Heart left ventricle (tissue), 16 donors: ENCODE results near the gene GPC6. TPM values are rescaled to one million over a fixed set of nuclear protein-coding genes. Genes with fewer than 3 reads are reported as not detected.

Source experiments
- ATAC-seq, 4 donors: fragments of 200-7000 bp; cut with Tn5 transposase; one replicate each; pipeline ENCODE4 v1.9.1; 2020 to 2022; ENCODE audit warnings: moderate library complexity in 4 of 4, mild to moderate bottlenecking in 3 of 4, moderate number of reproducible peaks in 1 of 4
- DNase-seq, 5 donors: peaks; one replicate each; pipeline ENCODE4 v3.0.0-alpha.2; 2020
- H3K27ac ChIP-seq, 12 donors: fragments of 200-600 bp; sonication (generic) in 4 of 12; one replicate each; pipeline versions ENCODE4 v1.5.0 to v1.8.0; 2016 to 2022; ENCODE audit warnings: mild to moderate bottlenecking in 2 of 12
- H3K27me3 ChIP-seq, 9 donors: fragments of 200-600 bp; sonication (generic) in 2 of 9; one replicate each; pipeline versions ENCODE4 v1.5.1 to v1.8.0; 2016 to 2022; ENCODE audit warnings: mild to moderate bottlenecking in 3 of 9
- H3K36me3 ChIP-seq, 9 donors: fragments of 200-600 bp; sonication (generic) in 2 of 9; one replicate each; pipeline versions ENCODE4 v1.5.0 to v1.8.0; 2018 to 2022; ENCODE audit warnings: mild to moderate bottlenecking in 2 of 9
- H3K4me1 ChIP-seq, 12 donors: fragments of 200-600 bp; sonication (generic) in 4 of 12; one replicate each; pipeline versions ENCODE4 v1.5.0 to v1.8.0; 2016 to 2022; ENCODE audit warnings: mild to moderate bottlenecking in 3 of 12
- H3K4me3 ChIP-seq, 12 donors: fragments of 200-600 bp; sonication (generic) in 4 of 12; one replicate each; pipeline versions ENCODE4 v1.5.0 to v1.8.0; 2017 to 2022; ENCODE audit warnings: mild to moderate bottlenecking in 9 of 12, moderate library complexity in 4 of 12
- H3K9me3 ChIP-seq, 12 donors: fragments of 200-600 bp; sonication (generic) in 4 of 12; one replicate each; pipeline versions ENCODE4 v1.5.0 to v1.8.0; 2016 to 2022; ENCODE audit warnings: mild to moderate bottlenecking in 1 of 12
- POLR2A ChIP-seq, 2 donors: fragments of 450-650 bp; IDR thresholded peaks; one replicate each; pipeline ENCODE4 v1.6.1; 2017; ENCODE audit warnings: antibody characterized with exemption in 2 of 2, mild to moderate bottlenecking in 2 of 2, moderate library complexity in 2 of 2
- WGBS, 4 donors: extraction: QIAGEN DNeasy Blood & Tissue Kit in 2 of 4; methylation state at CpG; one replicate each; pipeline versions ENCODE4 v1.1.5 to v1.1.7; 2013 to 2018; 5-methylcytosine and 5-hydroxymethylcytosine counted together
- intact Hi-C, 10 donors: fragments of 100-400 bp; cut with DNase I; formaldehyde crosslinking; loops; one replicate each; pipeline versions ENCODE4 v1.11.1 to v1.14.2; 2022
- polyA plus RNA-seq, 2 donors: library from polyadenylated mRNA; stranded (reverse); fragments of 200-250 nt; gene quantifications; one replicate each; pipeline ENCODE4 v1.2.3, GENCODE V29; 2013
- total RNA-seq, 9 donors: library from RNA; depleted of rRNA in 2 of 9; stranded (reverse); fragments of >200 nt in 2 of 9; fragmentation: NEBNext Ultra II Directional in 3 of 9; extraction: Animal tissue kit (Norgen Biotek cat#: 25700) in 3 of 9; gene quantifications; one replicate each; pipeline versions ENCODE4 v1.1.0 to v1.2.4, GENCODE V29; 2016 to 2023
- TF ChIP-seq, protein P1 (sequence below), 12 donors: fragments of 200-600 bp; sonication (generic) in 4 of 12; IDR thresholded peaks; one replicate each; pipeline versions ENCODE4 v1.5.0 to v1.8.0; 2018 to 2022; ENCODE audit warnings: antibody characterized with exemption in 12 of 12, mild to moderate bottlenecking in 5 of 12
- donor health status: ischemic (EF 13 %, LVEDD 7.1; RV severe dilation, severe dysfunction).
- donor health status: healthy with polysubstance abuse.
- donor health status: DM: no; HTN: yes; CAD: no.
- donor health status: DM: no; HTN: no; CAD: no.
- donor health status: ischemic (EF 25% LVEDD 6.9; RV normal size, moderate dysfunction).
- donor health status: ischemic (EF 25% LVEDD 5.7; RV mildly dilated, moderate dysfunction).
- donor health status: healthy.
- donor health status: DM: yes; HTN: yes; CAD: no.
- donor health status: ischemic (EF 35%, LVEDD 5.7; RV mildly dilated, moderate dysfunction).
- donor health status: nonischemic (EF 11% LVEDD 7.7; RV severe dilation, severe dysfunction).
- donor health status: DM: yes; HTN: yes; CAD: no.
- donor health status: PGD.
- donor health status: ischemic (EF 29% LVEDD 5.4; RV normal size, mild dysfunction).
- donor health status: nonischemic (EF 23%, LVEDD 6.1; RV moderate dilation, normal function).

GPC6 gene
- total and polyA plus RNA-seq, 11 donors = 0.08 to 6.2 (median 2.0) TPM

DNA sequence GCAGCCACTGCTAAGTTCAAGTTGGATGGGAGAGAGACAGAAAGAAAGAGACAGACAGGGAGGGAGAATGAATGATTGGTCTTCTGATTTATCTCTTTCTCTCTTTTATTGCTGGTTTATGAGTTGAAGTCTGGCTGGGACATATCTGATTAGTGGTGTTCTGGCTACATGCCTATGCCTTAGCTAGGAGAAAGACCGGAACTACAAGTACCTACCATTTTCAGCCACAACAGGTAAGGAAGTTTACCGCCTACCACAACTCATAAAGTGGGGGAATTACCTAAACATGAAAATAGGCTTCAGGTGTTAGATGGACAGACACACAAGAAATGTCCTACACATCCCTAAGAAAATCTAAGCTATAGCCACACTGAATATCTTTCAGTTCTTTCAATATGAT lies 36.6 kb upstream of the GPC6 start:
- Histone ChIP-seq H3K27ac (no peak overlapping the region), H3K27me3 (no peaks in the 10 kb centered on the region), H3K4me1 (no peaks in the 10 kb centered on the region), H3K9me3 (peaks cover 0 to 7% (median 0%) of the 10 kb centered on the region in 12 donors), H3K4me3 (no peak overlapping the region), H3K36me3 (no peaks in the 10 kb centered on the region)
- 86 to 90% (median 88%) methylated on average over 2 of the region's 2 CpGs for WGBS, 4 donors
- no peak for ATAC-seq
- no peak for DNase-seq
- intact Hi-C loops = no loop called here
- TF ChIP-seq, protein P1, sequence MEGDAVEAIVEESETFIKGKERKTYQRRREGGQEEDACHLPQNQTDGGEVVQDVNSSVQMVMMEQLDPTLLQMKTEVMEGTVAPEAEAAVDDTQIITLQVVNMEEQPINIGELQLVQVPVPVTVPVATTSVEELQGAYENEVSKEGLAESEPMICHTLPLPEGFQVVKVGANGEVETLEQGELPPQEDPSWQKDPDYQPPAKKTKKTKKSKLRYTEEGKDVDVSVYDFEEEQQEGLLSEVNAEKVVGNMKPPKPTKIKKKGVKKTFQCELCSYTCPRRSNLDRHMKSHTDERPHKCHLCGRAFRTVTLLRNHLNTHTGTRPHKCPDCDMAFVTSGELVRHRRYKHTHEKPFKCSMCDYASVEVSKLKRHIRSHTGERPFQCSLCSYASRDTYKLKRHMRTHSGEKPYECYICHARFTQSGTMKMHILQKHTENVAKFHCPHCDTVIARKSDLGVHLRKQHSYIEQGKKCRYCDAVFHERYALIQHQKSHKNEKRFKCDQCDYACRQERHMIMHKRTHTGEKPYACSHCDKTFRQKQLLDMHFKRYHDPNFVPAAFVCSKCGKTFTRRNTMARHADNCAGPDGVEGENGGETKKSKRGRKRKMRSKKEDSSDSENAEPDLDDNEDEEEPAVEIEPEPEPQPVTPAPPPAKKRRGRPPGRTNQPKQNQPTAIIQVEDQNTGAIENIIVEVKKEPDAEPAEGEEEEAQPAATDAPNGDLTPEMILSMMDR (IDR thresholded peaks at IDR 0.05) = no peak
- TF ChIP-seq POLR2A (IDR thresholded peaks at IDR 0.05) = no peak

DNA sequence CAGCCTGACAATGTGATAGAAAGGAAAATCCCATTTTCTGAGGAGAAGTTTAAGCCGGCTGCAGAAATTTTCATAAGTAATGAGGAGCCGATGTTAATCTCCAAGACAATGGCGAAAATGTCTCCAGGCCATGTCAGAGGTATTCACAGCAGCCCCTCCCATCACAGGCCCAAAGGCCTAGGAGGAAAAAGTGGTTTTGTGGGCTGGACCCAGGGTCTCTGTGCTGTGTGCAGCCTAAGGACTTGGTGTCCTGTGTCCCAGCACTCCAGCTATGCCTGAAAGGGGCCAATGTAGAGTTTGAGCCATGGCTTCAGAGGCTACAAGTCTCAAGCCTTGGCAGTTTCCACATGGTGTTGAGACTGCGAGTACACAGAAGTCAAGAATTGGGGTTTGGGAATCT lies 32.9 kb upstream of the GPC6 start:
- TF ChIP-seq, protein P1 (IDR thresholded peaks at IDR 0.05) = no peak
- TF ChIP-seq POLR2A (IDR thresholded peaks at IDR 0.05) = no peak
- WGBS, 4 donors = 82 to 93% (median 90%) methylated on average over 4 of the region's 4 CpGs
- intact Hi-C loops = no loop called here
- Histone ChIP-seq H3K27me3 (no peaks in the 10 kb centered on the region), H3K27ac (no peak overlapping the region), H3K9me3 (peaks cover 0 to 14% (median 0%) of the 10 kb centered on the region in 12 donors), H3K36me3 (no peaks in the 10 kb centered on the region), H3K4me1 (no peaks in the 10 kb centered on the region), H3K4me3 (no peak overlapping the region)
- ATAC-seq (no peak), DNase-seq (no peak)

DNA sequence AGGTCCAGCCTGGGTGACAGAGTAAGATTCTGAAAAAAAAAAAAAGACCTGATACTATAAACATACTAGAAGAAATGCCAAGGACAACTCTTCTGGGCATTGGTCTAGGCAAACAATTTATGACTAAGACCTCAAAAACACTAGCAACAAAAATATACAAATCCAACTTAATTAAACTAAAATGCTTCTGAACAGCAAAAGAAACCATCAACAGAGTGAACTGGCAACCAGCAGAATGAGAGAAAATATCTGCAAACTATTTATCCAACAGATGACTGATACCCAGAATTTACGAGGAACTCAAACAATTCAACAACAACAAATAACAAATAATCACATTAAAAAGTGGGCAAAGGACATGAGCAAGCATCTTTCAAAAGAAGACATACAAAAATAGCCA lies 26.8 kb upstream of the GPC6 start:
- ATAC-seq = no peak
- DNase-seq = no peak
- WGBS, 4 donors = 77 to 93% (median 87%) methylated on average over 1 of the region's 1 CpG
- no peaks in the 10 kb centered on the region for H3K36me3 ChIP-seq
- TF ChIP-seq, protein P1 (IDR thresholded peaks at IDR 0.05) = no peak
- TF ChIP-seq POLR2A (IDR thresholded peaks at IDR 0.05) = no peak
- H3K27me3 ChIP-seq = no peaks in the 10 kb centered on the region
- intact Hi-C loops = no loop called here
- peaks cover 0 to 7% (median 0%) of the 10 kb centered on the region in 12 donors for H3K9me3 ChIP-seq
- no peak overlapping the region for H3K4me3 ChIP-seq
- H3K4me1 ChIP-seq = no peaks in the 10 kb centered on the region
- no peak overlapping the region for H3K27ac ChIP-seq

DNA sequence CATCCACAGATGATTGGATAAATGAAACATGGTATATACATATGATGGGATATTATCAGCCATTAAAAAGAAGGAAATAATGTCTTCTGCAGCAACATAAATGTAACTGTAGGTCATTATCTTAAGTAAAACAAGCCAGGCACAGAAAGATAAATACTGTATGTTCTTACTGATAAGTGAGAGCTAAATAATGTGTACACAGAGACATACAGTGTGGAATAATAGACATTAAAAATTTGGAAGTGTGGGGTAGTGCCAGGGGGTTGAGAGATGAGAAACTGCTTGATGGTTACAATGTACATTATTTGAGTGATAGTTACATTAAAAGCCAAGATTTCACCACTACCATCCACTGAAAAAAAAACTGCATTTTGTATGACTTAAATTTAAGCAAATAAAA lies 26.0 kb upstream of the GPC6 start:
- no peak for DNase-seq
- H3K27me3 ChIP-seq = no peaks in the 10 kb centered on the region
- H3K4me1 ChIP-seq = no peaks in the 10 kb centered on the region
- H3K9me3 ChIP-seq = peaks cover 0 to 7% (median 0%) of the 10 kb centered on the region in 12 donors
- TF ChIP-seq POLR2A (IDR thresholded peaks at IDR 0.05) = no peak
- TF ChIP-seq, protein P1 (IDR thresholded peaks at IDR 0.05) = no peak
- H3K4me3 ChIP-seq = no peak overlapping the region
- no peaks in the 10 kb centered on the region for H3K36me3 ChIP-seq
- H3K27ac ChIP-seq = no peak overlapping the region
- no peak for ATAC-seq
- intact Hi-C loops = no loop called here
